Hippocampal formation (tissue), 2 donors: ENCODE measurements around the gene SARS1.

Experiments
- DNase-seq, 2 donors: peaks; one replicate each; lab custom pipeline; 2025; lab: John Stamatoyannopoulos, UW

Gene SARS1

GRCh38 chr1:109262231-109263055 lies 48.7 kb downstream of the SARS1 start:
- no peak for DNase-seq

GRCh38 chr1:109263234-109263596 lies 49.5 kb downstream of the SARS1 start:
- no peak for DNase-seq

GRCh38 chr1:109263597-109264378 lies 50.1 kb downstream of the SARS1 start:
- DNase-seq, result peak; percentile 87 to 92

GRCh38 chr1:109264379-109264755 lies 50.6 kb downstream of the SARS1 start:
- no peak for DNase-seq

- DNase-seq, result no peak
Measured at GRCh38 chr1:109265016-109265415, 51.3 kb downstream of the SARS1 start.

- DNase-seq, result no peak
Measured at GRCh38 chr1:109265741-109266330, 52.1 kb downstream of the SARS1 start.

GRCh38 chr1:109266965-109267364 lies 53.2 kb downstream of the SARS1 start:
- peak in 1 of 2 donors; percentile 31 for DNase-seq

GRCh38 chr1:109267743-109268300 lies 54.1 kb downstream of the SARS1 start:
- DNase-seq, result no peak

GRCh38 chr1:109268431-109269211 lies 54.9 kb downstream of the SARS1 start:
- no peak for DNase-seq

GRCh38 chr1:109269212-109269980 lies 55.7 kb downstream of the SARS1 start:
- DNase-seq, result no peak

- DNase-seq, result no peak
Measured at GRCh38 chr1:109269981-109270622, 56.4 kb downstream of the SARS1 start.

GRCh38 chr1:109270623-109271317 lies 57.1 kb downstream of the SARS1 start:
- DNase-seq, result no peak

GRCh38 chr1:109271458-109271857 lies 57.7 kb downstream of the SARS1 start:
- DNase-seq, result no peak

- DNase-seq, result no peak
Measured at GRCh38 chr1:109272021-109272799, 58.5 kb downstream of the SARS1 start.

GRCh38 chr1:109272831-109273547 lies 59.3 kb downstream of the SARS1 start:
- no peak for DNase-seq

GRCh38 chr1:109273570-109274288 lies 60.0 kb downstream of the SARS1 start:
- no peak for DNase-seq
